AG04450 (cell line): ENCODE data around the gene ULK4. TPM values are rescaled to one million over a fixed set of nuclear protein-coding genes. Genes with fewer than 3 reads are reported as not detected.

Source experiments
- CTCF ChIA-PET: fragments of 300-600, 350-600 bp; formaldehyde crosslinking; extraction: SDS; loops from one replicate; lab custom pipeline; 2022; ENCODE audit warnings: antibody characterized with exemption, inconsistent platforms; lab: Charles Lee
- POLR2A ChIA-PET: fragments of 350-600 bp; formaldehyde crosslinking; extraction: SDS; loops from one replicate; lab custom pipeline; 2021; ENCODE audit warnings: antibody characterized with exemption, inconsistent platforms; lab: Yijun Ruan, JAX
- DNase-seq: peaks from one replicate; pipeline ENCODE4 v3.0.0-alpha.2; 2011; ENCODE audit warnings: low read depth, low spot score
- H3K27ac ChIP-seq: one replicate; pipeline ENCODE4 v1.5.1; 2012; ENCODE audit warnings: low read depth, low read length, control low read depth
- H3K27me3 ChIP-seq: one replicate; pipeline ENCODE4 v1.6.0; 2012; ENCODE audit warnings: low read length; ENCODE audit not compliant: control insufficient read depth, insufficient read depth
- H3K4me3 ChIP-seq: 2 replicates; pipeline ENCODE4 v1.5.1; 2011; ENCODE audit warnings: mild to moderate bottlenecking, low read depth, low read length, control low read depth
- H3K9me3 ChIP-seq: 2 replicates; pipeline ENCODE4 v1.5.1; 2012; ENCODE audit warnings: low read length; ENCODE audit not compliant: control insufficient read depth, insufficient read depth
- polyA plus RNA-seq: library from polyadenylated mRNA; depleted of rRNA; stranded (reverse); fragments of >200 nt; gene quantifications from 2 replicates; pipeline ENCODE4 v1.2.3, GENCODE V29; 2011
- TF ChIP-seq, protein P1 (sequence below): IDR thresholded peaks from 2 replicates; pipeline ENCODE4 v1.5.1; 2011; ENCODE audit warnings: low read depth, low read length, control low read depth, inconsistent platforms

Gene ULK4
- polyA plus RNA-seq, 1 experiment, result 3.7 TPM

DNA sequence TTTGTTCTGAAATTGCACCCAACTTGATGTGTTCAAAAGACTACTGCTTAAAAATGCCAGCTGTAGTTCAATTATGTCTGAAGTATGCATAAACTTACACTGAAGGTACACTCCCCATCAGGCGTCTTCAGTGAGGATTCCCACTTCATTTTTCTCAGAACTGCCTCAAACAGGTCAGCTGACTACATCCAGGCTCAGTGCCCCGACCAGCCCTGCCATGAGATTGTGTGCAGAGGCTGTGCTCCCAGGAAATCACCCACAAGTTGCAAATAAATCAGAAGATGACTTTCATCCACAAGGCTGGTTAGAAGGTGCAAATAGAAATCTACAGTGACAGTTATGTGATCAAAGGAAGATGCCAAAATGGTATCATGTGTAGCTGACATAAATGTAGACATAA, 711.1 kb downstream of the ULK4 start:
- Histone ChIP-seq H3K27ac (no peak overlapping the region), H3K27me3 (no peaks in the 10 kb centered on the region), H3K4me3 (no peak overlapping the region), H3K9me3 (no peaks in the 10 kb centered on the region; the same call in 1 of the 2 replicates)
- TF ChIP-seq, protein P1, sequence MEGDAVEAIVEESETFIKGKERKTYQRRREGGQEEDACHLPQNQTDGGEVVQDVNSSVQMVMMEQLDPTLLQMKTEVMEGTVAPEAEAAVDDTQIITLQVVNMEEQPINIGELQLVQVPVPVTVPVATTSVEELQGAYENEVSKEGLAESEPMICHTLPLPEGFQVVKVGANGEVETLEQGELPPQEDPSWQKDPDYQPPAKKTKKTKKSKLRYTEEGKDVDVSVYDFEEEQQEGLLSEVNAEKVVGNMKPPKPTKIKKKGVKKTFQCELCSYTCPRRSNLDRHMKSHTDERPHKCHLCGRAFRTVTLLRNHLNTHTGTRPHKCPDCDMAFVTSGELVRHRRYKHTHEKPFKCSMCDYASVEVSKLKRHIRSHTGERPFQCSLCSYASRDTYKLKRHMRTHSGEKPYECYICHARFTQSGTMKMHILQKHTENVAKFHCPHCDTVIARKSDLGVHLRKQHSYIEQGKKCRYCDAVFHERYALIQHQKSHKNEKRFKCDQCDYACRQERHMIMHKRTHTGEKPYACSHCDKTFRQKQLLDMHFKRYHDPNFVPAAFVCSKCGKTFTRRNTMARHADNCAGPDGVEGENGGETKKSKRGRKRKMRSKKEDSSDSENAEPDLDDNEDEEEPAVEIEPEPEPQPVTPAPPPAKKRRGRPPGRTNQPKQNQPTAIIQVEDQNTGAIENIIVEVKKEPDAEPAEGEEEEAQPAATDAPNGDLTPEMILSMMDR, result no peak
- DNase-seq, result no peak
- CTCF ChIA-PET, result no interaction called here
- POLR2A ChIA-PET, result no interaction called here

DNA sequence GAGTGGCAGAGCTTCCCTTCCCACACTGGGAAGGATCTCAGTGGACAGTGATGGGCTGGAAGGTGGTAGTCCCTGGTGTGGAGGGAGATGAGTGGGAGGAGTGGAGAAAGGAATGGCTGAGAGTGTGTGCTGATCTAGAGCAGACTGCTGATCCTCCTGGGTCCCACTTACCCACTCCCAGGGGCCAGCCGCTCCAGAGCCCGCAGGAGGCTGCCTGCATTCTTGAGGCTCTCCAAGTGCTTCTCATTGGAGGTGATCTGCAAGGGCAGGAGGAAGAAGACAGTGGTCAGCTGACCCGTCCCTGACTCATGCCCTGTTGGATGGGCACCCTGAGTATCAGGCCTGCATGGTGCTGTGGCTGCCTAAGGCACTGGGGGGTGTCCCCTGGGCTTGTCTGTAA, 712.6 kb downstream of the ULK4 start:
- Histone ChIP-seq H3K9me3 (no peaks in the 10 kb centered on the region; the same call in 1 of the 2 replicates), H3K27me3 (no peaks in the 10 kb centered on the region), H3K27ac (no peak overlapping the region), H3K4me3 (no peak overlapping the region)
- ChIA-PET POLR2A (no interaction called here), CTCF (no interaction called here)
- TF ChIP-seq, protein P1, result no peak
- no peak for DNase-seq

DNA sequence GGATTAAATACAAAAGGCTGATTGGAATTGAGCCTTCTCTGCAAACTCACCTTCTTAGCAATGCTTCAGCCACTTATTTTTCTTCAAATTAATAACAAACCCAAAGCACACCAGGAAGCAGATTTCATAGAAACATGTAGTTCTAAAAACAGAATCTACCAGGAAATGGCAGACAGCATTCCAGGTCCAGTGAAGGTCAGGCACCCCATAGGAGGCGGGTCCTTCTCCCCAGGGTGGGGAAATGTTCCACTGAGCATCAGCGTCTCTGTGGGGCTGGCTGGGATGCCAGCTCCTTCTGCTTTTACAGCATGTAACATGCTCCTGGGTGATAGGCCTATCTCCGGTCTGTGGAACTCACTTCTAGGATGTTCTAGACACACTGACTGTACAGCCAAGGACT, 713.4 kb downstream of the ULK4 start:
- TF ChIP-seq, protein P1, result no peak
- DNase-seq, result no peak
- Histone ChIP-seq H3K27me3 (no peaks in the 10 kb centered on the region), H3K4me3 (no peak overlapping the region), H3K27ac (no peak overlapping the region), H3K9me3 (no peaks in the 10 kb centered on the region; the same call in 1 of the 2 replicates)
- CTCF ChIA-PET, result no interaction called here
- POLR2A ChIA-PET, result no interaction called here

DNA sequence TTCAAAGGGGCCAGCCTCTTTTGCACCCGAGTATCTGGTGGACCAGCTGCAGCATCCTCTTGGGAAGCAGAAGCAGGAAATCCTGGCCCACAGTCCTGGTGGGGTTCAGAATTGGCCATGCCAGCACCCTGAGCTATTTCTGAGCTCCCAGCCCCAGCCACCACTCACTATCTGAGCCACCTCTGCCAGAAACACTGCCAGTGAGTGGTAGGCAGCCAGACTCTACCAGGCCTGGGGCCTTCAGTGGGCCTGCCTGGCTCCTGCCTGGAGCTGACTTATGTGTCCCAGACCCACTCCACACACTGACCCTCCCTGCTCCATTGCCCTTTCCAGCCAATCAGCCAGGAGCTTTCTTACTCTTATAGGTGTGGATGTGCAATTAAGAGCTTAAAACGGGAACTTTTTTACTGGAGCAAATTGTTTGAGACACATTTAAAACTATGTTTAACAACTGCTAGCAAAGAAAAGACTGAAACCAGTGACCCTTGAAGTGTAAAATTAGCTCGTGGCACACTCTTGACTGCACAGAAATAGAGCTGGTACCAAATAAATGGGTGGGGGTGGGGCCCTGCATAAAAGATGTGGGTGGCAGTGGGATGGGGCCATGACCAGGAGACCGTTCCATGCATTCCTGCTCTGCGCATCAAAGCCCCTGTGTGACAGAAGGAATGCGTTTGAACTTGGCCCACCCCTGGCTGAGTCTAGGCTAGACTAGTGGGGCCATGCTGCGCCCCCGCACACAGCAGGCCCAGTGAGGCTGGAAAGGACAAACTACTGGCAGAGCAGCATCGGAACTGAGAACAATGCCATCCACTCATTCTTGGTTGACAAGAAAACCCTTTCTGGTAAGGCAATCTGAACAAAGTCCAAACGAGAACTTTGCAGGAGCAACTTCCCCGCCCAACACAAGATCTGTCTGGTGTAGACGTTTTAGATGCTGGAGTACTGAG, 714.6 kb downstream of the ULK4 start:
- POLR2A ChIA-PET, result interaction anchor here (0.6 to 1.2 kb wide), 3 partner anchors 41 to 145 kb away, joined by 3 to 6 read pairs (median 3); partner anchors contain the start of gene CTNNB1
- Histone ChIP-seq H3K4me3 (no peak overlapping the region), H3K9me3 (no peaks in the 10 kb centered on the region; the same call in 1 of the 2 replicates), H3K27ac (no peak overlapping the region), H3K27me3 (no peaks in the 10 kb centered on the region)
- CTCF ChIA-PET, result no interaction called here
- no peak for DNase-seq
- TF ChIP-seq, protein P1, result no peak
